Superior temporal gyrus (tissue), 1 donor: ENCODE measurements around the gene ABLIM1.

Experiments
- DNase-seq: peaks from one replicate; pipeline ENCODE4 v3.0.0-alpha.2; 2016; ENCODE audit errors: extremely low spot score

Gene ABLIM1

GRCh38 chr10:114648368-114648767 is 9.7 kb downstream of the ABLIM1 start:
- DNase-seq: no peak

GRCh38 chr10:114647545-114648138 is 10.4 kb downstream of the ABLIM1 start:
- DNase-seq: no peak

GRCh38 chr10:114646426-114646825 is 11.6 kb downstream of the ABLIM1 start:
- DNase-seq: no peak

GRCh38 chr10:114645706-114646105 is 12.4 kb downstream of the ABLIM1 start:
- DNase-seq: no peak

GRCh38 chr10:114643158-114643557 is 14.9 kb downstream of the ABLIM1 start:
- no peak for DNase-seq

- DNase-seq: no peak
These were observed 15.3 kb downstream of the ABLIM1 start for GRCh38 chr10:114642729-114643128.

GRCh38 chr10:114638821-114639625 is 19.1 kb downstream of the ABLIM1 start:
- no peak for DNase-seq

GRCh38 chr10:114635797-114636550 is 22.1 kb downstream of the ABLIM1 start:
- DNase-seq: no peak

- DNase-seq: no peak
These were observed 23.0 kb downstream of the ABLIM1 start for GRCh38 chr10:114635101-114635500.

GRCh38 chr10:114634609-114634979 is 23.5 kb downstream of the ABLIM1 start:
- peak; percentile 78 for DNase-seq

- peak; percentile 46 for DNase-seq
These were observed 25.0 kb downstream of the ABLIM1 start for GRCh38 chr10:114632869-114633715.

GRCh38 chr10:114631666-114632417 is 26.2 kb downstream of the ABLIM1 start:
- no peak for DNase-seq

GRCh38 chr10:114631090-114631665 is 26.9 kb downstream of the ABLIM1 start:
- no peak for DNase-seq

- no peak for DNase-seq
These were observed 28.0 kb downstream of the ABLIM1 start for GRCh38 chr10:114629824-114630730.

GRCh38 chr10:114629083-114629823 is 28.8 kb downstream of the ABLIM1 start:
- no peak for DNase-seq

- DNase-seq: no peak
These were observed 30.0 kb downstream of the ABLIM1 start for GRCh38 chr10:114628106-114628505.

GRCh38 chr10:114626841-114627240 is 31.2 kb downstream of the ABLIM1 start:
- no peak for DNase-seq

GRCh38 chr10:114624951-114625780 is 32.9 kb downstream of the ABLIM1 start:
- no peak for DNase-seq
